Ascending aorta (tissue), 2 donors: Measurements from ENCODE around the gene BRD4. TPM values are rescaled to one million over a fixed set of nuclear protein-coding genes. Genes with fewer than 3 reads are reported as not detected.

Source experiments
- DNase-seq, 2 donors: peaks; one replicate each; pipeline ENCODE4 v3.0.0-alpha.2; 2019; ENCODE audit warnings: low spot score in 2 of 2
- H3K27ac ChIP-seq, 2 donors: fragments of 200-600 bp; sonication (generic); one replicate each; pipeline ENCODE4 v1.5.1; 2016 to 2017; ENCODE audit warnings: mild to moderate bottlenecking in 1 of 2
- H3K27me3 ChIP-seq: fragments of 200-600 bp; sonication (generic); one replicate; pipeline ENCODE4 v1.5.1; 2017
- H3K36me3 ChIP-seq, 2 donors: fragments of 200-600 bp; sonication (generic); one replicate each; pipeline ENCODE4 v1.5.1; 2016
- H3K4me1 ChIP-seq, 2 donors: fragments of 200-600 bp; sonication (generic); one replicate each; pipeline ENCODE4 v1.5.1; 2016 to 2017; ENCODE audit warnings: mild to moderate bottlenecking in 1 of 2
- H3K4me3 ChIP-seq, 2 donors: fragments of 200-600 bp; sonication (generic); one replicate each; pipeline ENCODE4 v1.5.1; 2016 to 2017; ENCODE audit warnings: mild to moderate bottlenecking in 1 of 2
- H3K9me3 ChIP-seq, 2 donors: fragments of 200-600 bp; sonication (generic); one replicate each; pipeline ENCODE4 v1.5.1; 2016
- intact Hi-C: fragments of 100-400 bp; cut with DNase I; formaldehyde crosslinking; loops from one replicate; pipeline ENCODE4 v1.15.1; 2023
- total RNA-seq: library from RNA; depleted of rRNA; stranded (reverse); fragments of >200 nt; gene quantifications from one replicate; pipeline ENCODE4 v1.1.0, GENCODE V29; 2016
- TF ChIP-seq, protein P1 (sequence below), 3 experiments: fragments of 200-600 bp in 2 of 3; fragments of 450-650 bp in 1 of 3; sonication (generic) in 2 of 3; IDR thresholded peaks; one replicate each; pipeline ENCODE4 v1.5.1; 2016 to 2019; ENCODE audit warnings: antibody characterized with exemption in 3 of 3, mild to moderate bottlenecking in 1 of 3, moderate library complexity in 1 of 3

Gene BRD4
- total RNA-seq, 1 donor from 2014 or later: 55.3 TPM

DNA sequence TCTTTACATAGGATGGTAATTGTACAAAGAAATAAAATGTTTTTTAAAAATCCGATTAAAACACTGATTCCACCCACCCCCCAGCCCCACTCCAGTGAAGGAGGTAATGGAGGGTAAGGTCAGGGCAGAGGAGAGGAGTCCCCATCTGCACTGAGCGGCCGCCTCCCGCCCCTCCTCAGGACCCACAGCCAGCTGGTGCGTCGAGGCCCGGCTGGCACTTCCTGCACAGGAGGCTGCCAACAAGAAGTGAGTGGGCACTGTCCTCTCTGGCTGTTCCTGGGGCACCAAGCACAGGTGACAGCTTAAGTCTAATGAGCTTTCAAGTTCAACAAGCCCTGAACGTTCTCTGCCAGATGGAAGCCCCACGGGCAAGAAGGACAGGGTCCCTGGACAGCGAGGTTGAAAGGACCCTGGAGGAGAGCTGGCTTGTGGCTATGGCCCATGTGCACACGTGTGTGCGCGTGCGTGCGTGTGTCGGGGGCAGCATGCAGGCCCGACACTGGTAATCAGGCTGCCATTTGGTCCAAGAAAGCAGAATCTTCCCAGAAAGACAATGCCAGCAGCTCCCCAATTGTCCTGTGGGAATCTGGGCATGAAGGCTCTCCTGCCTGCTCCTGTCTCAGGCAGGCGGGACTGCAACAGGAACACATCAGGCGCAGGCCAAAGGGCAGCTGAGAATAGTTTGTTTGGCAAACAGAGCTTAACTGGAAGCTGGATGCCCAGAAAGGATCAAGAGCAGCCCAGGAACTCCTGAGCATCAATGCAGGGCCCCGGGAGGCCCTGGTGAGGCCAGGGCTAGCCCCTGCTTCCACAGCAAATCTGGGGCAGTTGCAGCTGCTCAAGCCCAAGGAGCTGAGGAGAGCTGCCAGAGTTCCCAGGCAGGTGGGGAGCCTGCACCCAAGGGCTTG lies 85.0 kb downstream of the BRD4 start:
- DNase-seq: no peak
- H3K27ac ChIP-seq: peak overlapping the region; percentile 96 to 99
- no peaks in the 10 kb centered on the region for H3K9me3 ChIP-seq
- peaks cover 19 to 37% of the 10 kb centered on the region in 2 donors for H3K36me3 ChIP-seq
- peaks cover 42 to 77% of the 10 kb centered on the region in 2 donors for H3K4me1 ChIP-seq
- intact Hi-C loops: loop anchor here (5.0 kb wide), 1 partner anchor 35 kb away; no protein-coding TSS in a partner anchor
- TF ChIP-seq, protein P1, sequence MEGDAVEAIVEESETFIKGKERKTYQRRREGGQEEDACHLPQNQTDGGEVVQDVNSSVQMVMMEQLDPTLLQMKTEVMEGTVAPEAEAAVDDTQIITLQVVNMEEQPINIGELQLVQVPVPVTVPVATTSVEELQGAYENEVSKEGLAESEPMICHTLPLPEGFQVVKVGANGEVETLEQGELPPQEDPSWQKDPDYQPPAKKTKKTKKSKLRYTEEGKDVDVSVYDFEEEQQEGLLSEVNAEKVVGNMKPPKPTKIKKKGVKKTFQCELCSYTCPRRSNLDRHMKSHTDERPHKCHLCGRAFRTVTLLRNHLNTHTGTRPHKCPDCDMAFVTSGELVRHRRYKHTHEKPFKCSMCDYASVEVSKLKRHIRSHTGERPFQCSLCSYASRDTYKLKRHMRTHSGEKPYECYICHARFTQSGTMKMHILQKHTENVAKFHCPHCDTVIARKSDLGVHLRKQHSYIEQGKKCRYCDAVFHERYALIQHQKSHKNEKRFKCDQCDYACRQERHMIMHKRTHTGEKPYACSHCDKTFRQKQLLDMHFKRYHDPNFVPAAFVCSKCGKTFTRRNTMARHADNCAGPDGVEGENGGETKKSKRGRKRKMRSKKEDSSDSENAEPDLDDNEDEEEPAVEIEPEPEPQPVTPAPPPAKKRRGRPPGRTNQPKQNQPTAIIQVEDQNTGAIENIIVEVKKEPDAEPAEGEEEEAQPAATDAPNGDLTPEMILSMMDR (IDR thresholded peaks at IDR 0.05): peak in 1 of 3 experiments; percentile 8
- no peaks in the 10 kb centered on the region for H3K27me3 ChIP-seq
- H3K4me3 ChIP-seq: peak overlapping the region in 1 of 2 donors; percentile 6

DNA sequence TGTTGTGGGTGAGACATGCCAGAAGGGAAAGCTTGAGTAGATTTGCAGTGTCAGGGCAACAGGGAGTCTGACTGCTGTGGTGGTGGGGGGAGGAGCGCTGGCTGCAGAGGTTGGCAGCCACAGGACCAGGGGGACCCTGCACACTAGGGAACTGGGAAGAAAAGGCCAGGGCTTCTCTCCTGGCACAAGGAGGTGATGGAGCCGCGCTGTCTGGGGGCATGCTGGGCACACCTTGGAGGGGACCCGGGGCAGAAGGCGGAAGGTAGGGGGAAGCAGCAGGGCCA lies 86.2 kb downstream of the BRD4 start:
- Histone ChIP-seq H3K4me1 (peaks cover 41 to 73% of the 10 kb centered on the region in 2 donors), H3K9me3 (no peaks in the 10 kb centered on the region), H3K27ac (peak overlapping the region; percentile 96 to 99), H3K4me3 (no peak overlapping the region), H3K36me3 (peaks cover 29 to 49% of the 10 kb centered on the region in 2 donors), H3K27me3 (no peaks in the 10 kb centered on the region)
- TF ChIP-seq, protein P1 (IDR thresholded peaks at IDR 0.05): no peak
- intact Hi-C loops: loop anchor here (1.0 to 5.0 kb wide), 2 partner anchors 23 to 34 kb away; no protein-coding TSS in a partner anchor
- DNase-seq: no peak

DNA sequence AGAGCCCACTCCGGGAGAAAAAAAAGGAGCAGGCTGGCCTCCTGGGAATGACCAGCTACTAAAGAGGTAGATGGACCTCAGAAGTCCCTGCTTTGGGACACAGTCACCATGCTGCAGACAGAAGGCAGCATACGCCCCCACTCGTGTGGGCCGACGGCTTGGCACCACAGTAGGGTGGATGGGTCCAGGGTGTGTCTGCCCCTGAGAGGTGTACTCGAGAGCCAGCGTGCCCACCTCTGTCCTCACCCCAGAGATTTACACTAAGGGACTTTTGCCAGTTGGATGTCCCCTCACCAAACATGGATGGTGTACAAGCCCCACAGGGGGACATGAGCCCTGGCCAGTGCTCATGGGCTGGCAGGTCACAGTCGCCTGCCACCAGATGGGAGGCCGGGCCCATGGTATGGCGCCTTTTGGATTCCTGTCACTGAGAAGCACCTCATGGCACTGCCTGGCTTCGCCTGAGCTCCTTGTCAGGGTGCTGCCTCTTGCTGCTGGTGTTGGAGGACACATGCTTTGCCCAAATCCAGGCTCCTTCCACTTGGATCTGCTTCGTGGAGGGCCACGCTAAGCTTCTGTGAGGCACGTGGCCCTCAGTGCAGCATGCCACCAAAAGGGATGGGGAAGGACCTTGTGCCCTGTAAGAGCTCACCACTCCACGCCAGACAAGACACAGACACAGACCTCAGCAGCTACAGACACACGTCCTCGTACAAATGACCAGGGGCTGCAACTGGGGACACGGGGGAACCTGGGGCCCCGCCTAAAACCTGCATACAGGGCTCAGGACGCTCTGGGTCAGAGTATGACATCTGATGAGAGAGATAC lies 86.8 kb downstream of the BRD4 start:
- H3K27me3 ChIP-seq: no peaks in the 10 kb centered on the region
- TF ChIP-seq, protein P1 (IDR thresholded peaks at IDR 0.05): no peak
- H3K36me3 ChIP-seq: peaks cover 34 to 54% of the 10 kb centered on the region in 2 donors
- DNase-seq: no peak
- H3K4me3 ChIP-seq: no peak overlapping the region
- H3K4me1 ChIP-seq: peaks cover 37 to 68% of the 10 kb centered on the region in 2 donors
- peak overlapping the region; percentile 96 to 99 for H3K27ac ChIP-seq
- H3K9me3 ChIP-seq: no peaks in the 10 kb centered on the region
- intact Hi-C loops: loop anchor here (1.0 to 5.0 kb wide), 2 partner anchors 22 to 33 kb away; no protein-coding TSS in a partner anchor

DNA sequence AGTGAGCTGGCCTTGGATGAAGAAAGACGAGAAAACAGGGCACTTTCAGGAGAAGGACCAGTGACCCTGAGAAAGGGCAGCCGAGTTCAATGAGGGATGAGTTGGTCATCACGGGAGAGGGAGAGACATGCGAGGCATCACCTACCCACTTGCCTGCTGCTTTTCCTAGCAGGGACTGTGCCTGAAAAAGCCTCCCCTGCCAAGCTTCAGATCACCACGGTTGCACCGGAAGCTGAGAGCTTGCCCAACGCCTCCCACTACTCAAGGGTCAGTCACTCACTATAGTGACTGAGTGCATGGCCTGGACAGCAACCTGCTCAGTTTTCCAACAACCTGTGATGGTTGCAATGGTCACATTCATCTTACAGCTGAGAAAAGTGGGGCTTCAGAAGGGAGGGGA lies 87.5 kb downstream of the BRD4 start:
- intact Hi-C loops: loop anchor here (5.0 kb wide), 1 partner anchor 33 kb away; no protein-coding TSS in a partner anchor

More for the DNA sequence above, 87.5 kb downstream of the BRD4 start:
- no peak for DNase-seq
- H3K4me1 ChIP-seq: peaks cover 35 to 61% of the 10 kb centered on the region in 2 donors
- no peak overlapping the region for H3K4me3 ChIP-seq
- H3K27ac ChIP-seq: peak overlapping the region; percentile 96 to 99
- H3K27me3 ChIP-seq: no peaks in the 10 kb centered on the region
- TF ChIP-seq, protein P1 (IDR thresholded peaks at IDR 0.05): no peak
- H3K36me3 ChIP-seq: peaks cover 41 to 62% of the 10 kb centered on the region in 2 donors
- H3K9me3 ChIP-seq: no peaks in the 10 kb centered on the region
